Neural crest cell (in vitro differentiated cells): Measurements from ENCODE around the gene TMED6. TPM values are rescaled to one million over a fixed set of nuclear protein-coding genes. Genes with fewer than 3 reads are reported as not detected.
"Not testable (repeated sequence)": the region's sequence is repeated elsewhere in the genome, so short reads cannot be mapped to it uniquely, and the experiment has no call there.

Source experiments
- DNase-seq: peaks from one replicate; pipeline ENCODE4 v3.0.0; 2021; ENCODE audit warnings: low read depth, mixed read lengths, low spot score
- H3K27ac Mint-ChIP-seq: one replicate; pipeline ENCODE4 v1.8.0; 2021; ENCODE audit warnings: mild to moderate bottlenecking, mixed read lengths; ENCODE audit not compliant: unreplicated experiment
- H3K27me3 Mint-ChIP-seq: 2 replicates; pipeline ENCODE4 v1.8.0; 2021; ENCODE audit warnings: low read depth, mild to moderate bottlenecking, mixed read lengths
- H3K36me3 Mint-ChIP-seq: 2 replicates; pipeline ENCODE4 v1.8.0; 2021; ENCODE audit warnings: low read depth, mild to moderate bottlenecking, mixed read lengths
- H3K4me1 Mint-ChIP-seq: 2 replicates; pipeline ENCODE4 v1.8.0; 2021; ENCODE audit warnings: mixed read lengths
- H3K4me3 Mint-ChIP-seq: one replicate; pipeline ENCODE4 v1.8.0; 2021; ENCODE audit warnings: mild to moderate bottlenecking, mixed read lengths
- H3K9me3 Mint-ChIP-seq: 2 replicates; pipeline ENCODE4 v1.8.0; 2021; ENCODE audit warnings: mixed read lengths
- total RNA-seq: library from RNA; stranded (reverse); gene quantifications from 2 replicates; pipeline ENCODE4 v1.2.1, GENCODE V29; 2021
- TF ChIP-seq, protein P1 (sequence below): fragments of 200-600 bp; sonication (generic); conservative IDR thresholded peaks from 2 replicates; pipeline ENCODE4 v1.5.0; 2021; ENCODE audit warnings: antibody characterized with exemption, mild to moderate bottlenecking

TMED6 gene
- total RNA-seq, 1 donor from 2014 or later: 0.56 TPM

DNA sequence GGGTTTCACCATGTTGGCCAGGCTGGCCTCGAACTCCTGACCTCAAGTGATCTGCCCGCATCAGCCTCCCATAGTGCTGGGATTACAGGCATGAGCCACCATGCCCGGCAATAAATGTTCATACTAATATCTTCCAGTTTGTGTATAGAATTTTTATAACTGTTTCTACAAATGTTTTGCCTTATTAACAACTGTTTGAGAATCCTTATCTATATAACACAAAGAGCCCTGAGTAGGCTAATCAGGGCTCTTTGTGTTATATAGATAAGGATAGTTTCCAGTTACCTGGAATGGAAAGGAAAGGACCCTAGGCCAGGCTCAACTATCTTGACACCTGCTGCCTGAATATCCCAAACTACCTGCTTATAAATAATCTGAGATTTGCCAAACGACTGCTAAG lies 17.3 kb upstream of the TMED6 start:
- Mint-ChIP-seq H3K27ac (no peak overlapping the region), H3K4me1 (no peaks in the 10 kb centered on the region), H3K4me3 (no peak overlapping the region), H3K36me3 (peaks cover 23% of the 10 kb centered on the region), H3K9me3 (no peaks in the 10 kb centered on the region), H3K27me3 (no peaks in the 10 kb centered on the region)
- DNase-seq: no peak
- TF ChIP-seq, protein P1, sequence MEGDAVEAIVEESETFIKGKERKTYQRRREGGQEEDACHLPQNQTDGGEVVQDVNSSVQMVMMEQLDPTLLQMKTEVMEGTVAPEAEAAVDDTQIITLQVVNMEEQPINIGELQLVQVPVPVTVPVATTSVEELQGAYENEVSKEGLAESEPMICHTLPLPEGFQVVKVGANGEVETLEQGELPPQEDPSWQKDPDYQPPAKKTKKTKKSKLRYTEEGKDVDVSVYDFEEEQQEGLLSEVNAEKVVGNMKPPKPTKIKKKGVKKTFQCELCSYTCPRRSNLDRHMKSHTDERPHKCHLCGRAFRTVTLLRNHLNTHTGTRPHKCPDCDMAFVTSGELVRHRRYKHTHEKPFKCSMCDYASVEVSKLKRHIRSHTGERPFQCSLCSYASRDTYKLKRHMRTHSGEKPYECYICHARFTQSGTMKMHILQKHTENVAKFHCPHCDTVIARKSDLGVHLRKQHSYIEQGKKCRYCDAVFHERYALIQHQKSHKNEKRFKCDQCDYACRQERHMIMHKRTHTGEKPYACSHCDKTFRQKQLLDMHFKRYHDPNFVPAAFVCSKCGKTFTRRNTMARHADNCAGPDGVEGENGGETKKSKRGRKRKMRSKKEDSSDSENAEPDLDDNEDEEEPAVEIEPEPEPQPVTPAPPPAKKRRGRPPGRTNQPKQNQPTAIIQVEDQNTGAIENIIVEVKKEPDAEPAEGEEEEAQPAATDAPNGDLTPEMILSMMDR: no peak

DNA sequence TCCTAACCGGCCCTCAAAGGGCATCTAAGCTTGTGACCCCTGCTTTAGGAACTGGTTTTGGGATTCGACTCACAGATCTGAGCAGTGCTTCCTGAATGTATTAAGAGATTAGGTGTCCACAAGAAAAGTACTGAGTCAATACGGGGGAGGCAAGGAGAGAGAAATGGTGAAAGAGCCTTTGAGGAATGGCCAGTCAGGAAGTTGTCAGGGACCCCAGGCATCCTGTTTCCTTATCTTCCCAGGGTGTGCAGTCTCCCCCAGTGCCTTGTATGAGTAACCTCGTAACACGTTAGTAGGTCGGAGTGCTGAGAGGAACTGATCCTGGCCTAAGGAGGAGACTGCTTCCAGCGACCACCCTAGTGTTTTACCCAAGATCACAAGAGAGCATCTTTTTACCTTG lies 16.4 kb upstream of the TMED6 start:
- no peak for DNase-seq
- TF ChIP-seq, protein P1: no peak
- no peaks in the 10 kb centered on the region for H3K4me1 Mint-ChIP-seq
- H3K9me3 Mint-ChIP-seq: no peaks in the 10 kb centered on the region
- no peak overlapping the region for H3K27ac Mint-ChIP-seq
- H3K4me3 Mint-ChIP-seq: no peak overlapping the region
- no peaks in the 10 kb centered on the region for H3K27me3 Mint-ChIP-seq
- peaks cover 23% of the 10 kb centered on the region for H3K36me3 Mint-ChIP-seq

DNA sequence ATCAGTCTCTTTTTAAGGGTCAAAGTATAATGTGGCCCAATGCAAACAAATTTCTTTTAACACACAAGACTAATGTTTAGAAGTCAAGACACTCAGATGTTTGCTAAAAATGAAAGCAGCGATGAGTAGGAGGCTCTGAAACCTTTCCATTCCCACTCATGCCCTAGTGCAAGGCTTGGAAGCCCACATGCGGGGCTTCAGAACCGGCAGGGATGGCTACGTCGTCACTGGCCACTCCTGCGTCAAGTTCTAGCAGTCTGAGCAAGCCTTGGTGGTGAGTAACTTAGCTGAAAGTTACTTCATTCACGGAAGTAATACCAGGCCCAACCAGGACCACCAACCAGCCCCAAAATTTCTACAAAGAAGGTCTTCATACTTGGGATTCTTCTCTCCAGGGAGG lies 14.8 kb upstream of the TMED6 start:
- Mint-ChIP-seq H3K36me3 (peaks cover 25% of the 10 kb centered on the region), H3K27ac (no peak overlapping the region), H3K27me3 (no peaks in the 10 kb centered on the region), H3K4me3 (no peak overlapping the region), H3K9me3 (no peaks in the 10 kb centered on the region), H3K4me1 (no peaks in the 10 kb centered on the region)
- DNase-seq: no peak
- TF ChIP-seq, protein P1: no peak

DNA sequence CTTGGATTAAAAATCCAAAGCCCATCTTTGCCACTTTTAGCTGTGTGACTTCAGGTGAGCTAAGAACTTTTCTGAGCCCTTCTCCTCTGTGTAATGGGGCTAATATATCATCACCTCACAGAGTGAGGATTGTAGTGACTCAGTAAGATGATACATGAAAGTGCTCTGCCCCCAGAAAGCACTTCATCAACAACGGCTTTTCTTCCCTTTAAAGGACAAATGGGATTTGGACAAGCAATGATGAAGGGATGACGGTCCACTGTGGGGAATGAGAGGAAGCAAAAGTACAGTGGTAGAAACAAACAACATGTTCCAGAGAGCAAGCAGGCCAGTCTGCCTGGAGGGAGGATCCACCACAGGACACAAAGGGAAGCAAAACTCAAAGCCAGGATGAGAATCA lies 14.3 kb upstream of the TMED6 start:
- TF ChIP-seq, protein P1: no peak
- Mint-ChIP-seq H3K36me3 (peaks cover 26% of the 10 kb centered on the region), H3K27ac (no peak overlapping the region), H3K9me3 (no peaks in the 10 kb centered on the region), H3K4me1 (no peaks in the 10 kb centered on the region), H3K4me3 (no peak overlapping the region), H3K27me3 (no peaks in the 10 kb centered on the region)
- DNase-seq: no peak

DNA sequence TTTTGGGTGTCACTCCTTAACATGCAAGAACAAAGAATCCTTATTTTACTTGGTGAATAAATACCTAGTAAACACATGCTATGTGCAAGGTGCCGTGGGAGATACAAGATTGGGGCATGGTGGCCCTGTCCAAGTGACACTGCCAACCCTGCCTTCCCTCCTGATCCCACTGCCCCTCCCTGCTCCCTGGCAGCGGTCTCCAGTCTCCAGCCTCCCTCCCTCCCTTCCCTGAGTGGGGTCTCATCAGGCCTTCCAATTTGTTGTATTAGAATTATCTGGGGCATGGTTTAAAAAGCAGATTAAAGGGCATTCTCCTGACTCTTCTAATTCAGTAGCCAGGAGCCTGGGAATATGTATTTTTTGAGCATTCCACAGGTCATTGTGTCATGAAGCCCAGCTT lies 12.5 kb upstream of the TMED6 start:
- Mint-ChIP-seq H3K36me3 (peaks cover 15% of the 10 kb centered on the region), H3K9me3 (no peaks in the 10 kb centered on the region), H3K4me1 (no peaks in the 10 kb centered on the region), H3K4me3 (no peak overlapping the region), H3K27me3 (no peaks in the 10 kb centered on the region), H3K27ac (peak overlapping the region; percentile 59)
- TF ChIP-seq, protein P1: no peak
- DNase-seq: no peak

DNA sequence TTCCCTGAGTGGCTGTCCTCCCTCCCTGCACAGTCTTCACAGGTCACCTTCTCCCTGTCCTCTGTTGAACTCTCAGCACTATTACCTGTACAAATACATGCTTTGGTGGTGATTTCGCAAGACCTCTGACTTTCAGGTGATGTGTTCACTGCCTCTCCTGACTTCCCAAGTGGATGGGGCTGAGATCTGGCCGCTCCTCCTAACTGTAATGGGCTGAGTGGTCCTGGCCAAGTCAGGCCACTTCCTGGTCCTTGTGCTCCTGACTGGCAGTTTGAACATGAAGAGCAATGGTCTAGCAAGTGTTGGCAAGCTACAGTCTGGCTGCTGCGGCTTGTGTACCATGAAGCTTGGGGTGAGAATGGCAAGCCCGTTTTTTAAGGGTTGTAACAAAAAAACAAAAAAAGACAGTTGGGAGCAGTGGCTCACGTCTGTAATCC lies 11.7 kb upstream of the TMED6 start:
- no peak for DNase-seq
- Mint-ChIP-seq H3K36me3 (peaks cover 15% of the 10 kb centered on the region), H3K9me3 (no peaks in the 10 kb centered on the region), H3K27me3 (no peaks in the 10 kb centered on the region), H3K4me1 (no peaks in the 10 kb centered on the region), H3K27ac (no peak overlapping the region), H3K4me3 (no peak overlapping the region)
- TF ChIP-seq, protein P1: no peak

DNA sequence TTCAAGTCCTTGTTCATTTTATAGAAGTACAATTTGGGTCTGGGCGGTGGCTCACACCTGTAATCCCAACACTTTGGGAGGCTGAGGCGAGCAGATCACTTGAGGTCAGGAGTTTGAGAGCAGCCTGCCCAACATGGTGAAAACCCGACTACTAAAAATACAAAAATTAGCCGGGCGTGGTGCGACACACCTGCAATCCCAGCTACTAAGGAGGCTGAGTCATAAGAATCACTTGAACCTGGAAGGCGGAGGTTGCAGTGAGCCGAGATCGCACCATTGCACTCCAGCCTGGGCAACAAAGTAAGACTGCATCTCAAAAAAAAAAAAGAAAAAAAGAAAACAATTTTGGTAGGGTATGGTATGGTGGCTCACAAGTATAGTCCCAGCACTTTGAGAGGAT lies 8.5 kb upstream of the TMED6 start:
- H3K4me3 Mint-ChIP-seq: not testable (repeated sequence)

More for the DNA sequence above, 8.5 kb upstream of the TMED6 start:
- not testable (repeated sequence) for H3K9me3 Mint-ChIP-seq, H3K4me1 Mint-ChIP-seq, DNase-seq, H3K27ac Mint-ChIP-seq, H3K27me3 Mint-ChIP-seq
- H3K36me3 Mint-ChIP-seq: peaks cover 14% of the 10 kb centered on the region
